Measurements from ENCODE around the gene ROCK2. TPM values are rescaled to one million over a fixed set of nuclear protein-coding genes. Genes with fewer than 3 reads are reported as not detected.

The ROCK2 gene
- total RNA-seq, 2 donors from 2014 or later, result 62.7 to 80.9 TPM

GRCh38 chr2:11325961-11326676, 18.3 kb downstream of the ROCK2 start:
- DNase-seq, result no peak
- TF ChIP-seq, protein P1, sequence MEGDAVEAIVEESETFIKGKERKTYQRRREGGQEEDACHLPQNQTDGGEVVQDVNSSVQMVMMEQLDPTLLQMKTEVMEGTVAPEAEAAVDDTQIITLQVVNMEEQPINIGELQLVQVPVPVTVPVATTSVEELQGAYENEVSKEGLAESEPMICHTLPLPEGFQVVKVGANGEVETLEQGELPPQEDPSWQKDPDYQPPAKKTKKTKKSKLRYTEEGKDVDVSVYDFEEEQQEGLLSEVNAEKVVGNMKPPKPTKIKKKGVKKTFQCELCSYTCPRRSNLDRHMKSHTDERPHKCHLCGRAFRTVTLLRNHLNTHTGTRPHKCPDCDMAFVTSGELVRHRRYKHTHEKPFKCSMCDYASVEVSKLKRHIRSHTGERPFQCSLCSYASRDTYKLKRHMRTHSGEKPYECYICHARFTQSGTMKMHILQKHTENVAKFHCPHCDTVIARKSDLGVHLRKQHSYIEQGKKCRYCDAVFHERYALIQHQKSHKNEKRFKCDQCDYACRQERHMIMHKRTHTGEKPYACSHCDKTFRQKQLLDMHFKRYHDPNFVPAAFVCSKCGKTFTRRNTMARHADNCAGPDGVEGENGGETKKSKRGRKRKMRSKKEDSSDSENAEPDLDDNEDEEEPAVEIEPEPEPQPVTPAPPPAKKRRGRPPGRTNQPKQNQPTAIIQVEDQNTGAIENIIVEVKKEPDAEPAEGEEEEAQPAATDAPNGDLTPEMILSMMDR (IDR thresholded peaks at IDR 0.05), result no peak
- intact Hi-C loops (cut with DNase I), result loop anchor here (10.0 kb wide), 1 partner anchor 91 kb away; no protein-coding TSS in a partner anchor

DNA sequence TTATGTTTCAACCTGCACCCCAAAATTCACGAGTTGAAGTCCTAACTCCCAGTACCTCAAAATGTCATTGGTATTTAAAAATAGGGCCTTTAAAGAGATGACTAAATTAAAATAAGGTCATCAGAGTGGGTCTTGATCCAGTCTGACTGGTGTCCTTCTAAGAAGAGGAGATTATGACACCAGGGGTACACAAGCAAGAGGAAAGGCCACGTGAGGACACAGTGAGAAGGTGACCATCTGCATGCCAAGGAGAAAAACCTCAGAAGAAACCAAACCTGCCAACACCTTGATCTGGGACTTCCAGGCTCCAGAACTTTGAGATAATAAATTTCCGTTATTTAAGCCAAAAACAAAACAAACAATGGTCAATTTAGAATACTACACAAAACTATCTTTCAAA, 22.6 kb downstream of the ROCK2 start:
- H3K9ac ChIP-seq (ENCODE audit: low read depth in 2 of 2, low read length in 2 of 2), result no peak overlapping the region
- intact Hi-C loops (cut with DNase I), result loop anchor here (10.0 kb wide), 1 partner anchor 87 kb away; no protein-coding TSS in a partner anchor
- no peaks in the 10 kb centered on the region for H3K4me1 ChIP-seq
- TF ChIP-seq, protein P1 (IDR thresholded peaks at IDR 0.05), result no peak
- no peak for DNase-seq
- no peaks in the 10 kb centered on the region for H3K36me3 ChIP-seq
- H3K27me3 ChIP-seq, result no peaks in the 10 kb centered on the region
- H3K27ac ChIP-seq, result no peak overlapping the region
- no peaks in the 10 kb centered on the region for H3K9me3 ChIP-seq
- H3K4me3 ChIP-seq, result no peak overlapping the region

More at GRCh38 chr2:11325961-11326676, 18.3 kb downstream of the ROCK2 start:
- Histone ChIP-seq H3K4me3 (no peak overlapping the region), H3K9me3 (no peaks in the 10 kb centered on the region), H3K27me3 (no peaks in the 10 kb centered on the region), H3K27ac (no peak overlapping the region), H3K36me3 (no peaks in the 10 kb centered on the region), H3K9ac (ENCODE audit: low read depth in 2 of 2, low read length in 2 of 2) (no peak overlapping the region), H3K4me1 (no peaks in the 10 kb centered on the region)

GRCh38 chr2:11320698-11321492, 23.5 kb downstream of the ROCK2 start:
- no peak overlapping the region for H3K9ac ChIP-seq (ENCODE audit: low read depth in 2 of 2, low read length in 2 of 2)
- no peak for DNase-seq
- no peaks in the 10 kb centered on the region for H3K4me1 ChIP-seq
- H3K27ac ChIP-seq, result no peak overlapping the region
- intact Hi-C loops (cut with DNase I), result loop anchor here (10.0 kb wide), 1 partner anchor 86 kb away; no protein-coding TSS in a partner anchor
- no peaks in the 10 kb centered on the region for H3K36me3 ChIP-seq
- H3K27me3 ChIP-seq, result no peaks in the 10 kb centered on the region
- no peak overlapping the region for H3K4me3 ChIP-seq
- TF ChIP-seq, protein P1 (IDR thresholded peaks at IDR 0.05), result no peak
- no peaks in the 10 kb centered on the region for H3K9me3 ChIP-seq

DNA sequence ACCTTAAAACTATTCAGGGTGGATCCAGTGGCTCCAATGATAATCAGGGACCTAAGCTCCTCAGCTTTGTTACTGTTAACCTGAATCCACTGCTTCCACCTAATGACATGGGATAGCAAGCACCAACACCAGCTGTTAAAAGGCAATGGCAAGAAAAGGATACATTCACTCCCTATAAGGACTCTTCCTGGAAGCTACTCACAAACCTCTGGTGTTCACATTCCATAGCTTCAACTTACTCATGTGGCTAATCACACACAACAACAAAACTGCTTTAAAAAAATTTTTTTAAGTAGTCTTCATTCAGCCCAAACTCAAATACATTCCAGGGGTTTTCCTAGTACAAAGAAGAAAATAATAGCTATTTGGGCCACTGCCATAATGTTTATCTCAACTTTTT, 24.5 kb downstream of the ROCK2 start:
- Histone ChIP-seq H3K4me3 (no peak overlapping the region), H3K9ac (ENCODE audit: low read depth in 2 of 2, low read length in 2 of 2) (no peak overlapping the region), H3K27ac (no peak overlapping the region), H3K4me1 (no peaks in the 10 kb centered on the region), H3K9me3 (no peaks in the 10 kb centered on the region), H3K36me3 (no peaks in the 10 kb centered on the region), H3K27me3 (no peaks in the 10 kb centered on the region)
- intact Hi-C loops (cut with DNase I), result loop anchor here (10.0 kb wide), 1 partner anchor 85 kb away; no protein-coding TSS in a partner anchor
- TF ChIP-seq, protein P1 (IDR thresholded peaks at IDR 0.05), result no peak
- DNase-seq, result no peak

- intact Hi-C loops (cut with DNase I), result no loop called here
Observed at GRCh38 chr2:11315074-11315705, 29.2 kb downstream of the ROCK2 start.

More at GRCh38 chr2:11315074-11315705, 29.2 kb downstream of the ROCK2 start:
- no peak for DNase-seq
- Histone ChIP-seq H3K27me3 (no peaks in the 10 kb centered on the region), H3K4me1 (no peaks in the 10 kb centered on the region), H3K4me3 (no peak overlapping the region), H3K27ac (no peak overlapping the region), H3K36me3 (no peaks in the 10 kb centered on the region), H3K9ac (ENCODE audit: low read depth in 2 of 2, low read length in 2 of 2) (no peak overlapping the region), H3K9me3 (no peaks in the 10 kb centered on the region)
- TF ChIP-seq, protein P1 (IDR thresholded peaks at IDR 0.05), result no peak

All from colonic mucosa (tissue), 4 donors.